ENCODE data around the gene MXRA7.

Gene MXRA7

GRCh38 chr17:76695059-76695831, 15.5 kb downstream of the MXRA7 start:
- no peak for DNase-seq

GRCh38 chr17:76691379-76692191, 19.2 kb downstream of the MXRA7 start:
- no peak for DNase-seq

GRCh38 chr17:76690596-76691280, 20.0 kb downstream of the MXRA7 start:
- no peak for DNase-seq

- no peak for DNase-seq
Observed at GRCh38 chr17:76689859-76690258, 20.9 kb downstream of the MXRA7 start.

- no peak for DNase-seq
Observed at GRCh38 chr17:76688165-76688622, 22.6 kb downstream of the MXRA7 start.

- DNase-seq = no peak
Observed at GRCh38 chr17:76687298-76688164, 23.2 kb downstream of the MXRA7 start.

- no peak for DNase-seq
Observed at GRCh38 chr17:76686538-76687297, 24.0 kb downstream of the MXRA7 start.

- DNase-seq = no peak
Observed at GRCh38 chr17:76685846-76686245, 24.9 kb downstream of the MXRA7 start.

GRCh38 chr17:76685366-76685765, 25.4 kb downstream of the MXRA7 start:
- DNase-seq = no peak

- no peak for DNase-seq
Observed at GRCh38 chr17:76684756-76685155, 26.0 kb downstream of the MXRA7 start.

- DNase-seq = no peak
Observed at GRCh38 chr17:76683921-76684745, 26.6 kb downstream of the MXRA7 start.

- peak; percentile 21 to 24 for DNase-seq
Observed at GRCh38 chr17:76683011-76683755, 27.6 kb downstream of the MXRA7 start.

GRCh38 chr17:76682296-76682695, 28.5 kb downstream of the MXRA7 start:
- DNase-seq = no peak

GRCh38 chr17:76681222-76682137, 29.3 kb downstream of the MXRA7 start:
- peak; percentile 81 to 87 for DNase-seq

GRCh38 chr17:76679239-76679638, 31.5 kb downstream of the MXRA7 start:
- DNase-seq = no peak

GRCh38 chr17:76678330-76678729, 32.4 kb downstream of the MXRA7 start:
- no peak for DNase-seq

GRCh38 chr17:76677406-76677805, 33.4 kb downstream of the MXRA7 start:
- no peak for DNase-seq

- no peak for DNase-seq
Observed at GRCh38 chr17:76676629-76677028, 34.1 kb downstream of the MXRA7 start.

- no peak for DNase-seq
Observed at GRCh38 chr17:76675648-76676047, 35.1 kb downstream of the MXRA7 start.
